AML-193 (cell line): Measurements from ENCODE around the gene POLD1.
"Not testable (repeated sequence)": the region's sequence is repeated elsewhere in the genome, so short reads cannot be mapped to it uniquely, and the experiment has no call there.

Experiments
- DNase-seq, 2 experiments: peaks; one replicate each; lab custom pipeline; 2025; lab: John Stamatoyannopoulos, UW

POLD1 gene

DNA sequence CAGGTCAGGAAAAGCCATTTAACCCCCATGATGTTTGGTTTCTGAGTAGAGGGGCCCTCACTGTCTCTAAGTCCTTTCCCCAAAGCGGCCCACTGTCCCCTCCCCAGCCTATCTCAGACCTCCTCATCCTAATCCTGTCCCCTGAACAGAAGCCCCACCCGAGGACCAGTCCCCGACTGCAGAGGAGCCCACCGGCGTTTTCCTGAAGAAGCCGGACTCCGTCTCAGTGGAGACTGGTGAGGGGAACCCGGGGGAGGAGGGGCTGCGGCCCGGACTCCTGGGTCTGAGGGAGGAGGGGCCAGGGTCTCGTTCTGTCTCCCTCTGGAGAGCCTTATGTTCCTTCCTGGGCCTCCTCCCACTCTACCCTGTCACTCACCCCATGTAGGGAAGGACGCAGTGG is 51.5 kb downstream of the POLD1 start:
- no peak for DNase-seq

DNA sequence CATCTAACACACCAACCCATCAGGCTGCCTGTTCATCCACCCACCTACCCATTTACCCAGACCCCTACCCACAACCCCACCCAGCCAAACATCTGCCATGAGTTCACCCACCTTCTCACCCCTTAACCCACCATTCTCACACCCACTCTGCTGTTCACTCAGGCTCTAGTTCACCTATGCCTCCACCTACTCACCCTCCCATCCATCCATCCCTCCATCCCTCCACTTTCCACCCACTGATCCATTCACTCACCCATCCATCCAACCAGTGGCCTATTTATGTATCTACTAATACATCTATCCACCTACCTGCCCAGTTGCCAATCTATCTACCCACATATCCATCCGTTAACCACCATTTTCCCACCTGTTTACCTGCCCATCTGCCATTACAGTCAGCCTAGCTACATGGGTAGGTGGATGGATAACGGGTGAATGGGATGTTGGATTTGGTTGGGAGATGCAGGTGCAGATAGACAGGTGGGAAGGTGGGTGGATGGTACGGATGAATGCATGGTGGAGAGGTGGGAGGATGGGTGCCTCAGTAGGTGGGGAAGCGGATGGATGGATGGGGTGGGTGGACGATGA is 53.8 kb downstream of the POLD1 start:
- no peak for DNase-seq

DNA sequence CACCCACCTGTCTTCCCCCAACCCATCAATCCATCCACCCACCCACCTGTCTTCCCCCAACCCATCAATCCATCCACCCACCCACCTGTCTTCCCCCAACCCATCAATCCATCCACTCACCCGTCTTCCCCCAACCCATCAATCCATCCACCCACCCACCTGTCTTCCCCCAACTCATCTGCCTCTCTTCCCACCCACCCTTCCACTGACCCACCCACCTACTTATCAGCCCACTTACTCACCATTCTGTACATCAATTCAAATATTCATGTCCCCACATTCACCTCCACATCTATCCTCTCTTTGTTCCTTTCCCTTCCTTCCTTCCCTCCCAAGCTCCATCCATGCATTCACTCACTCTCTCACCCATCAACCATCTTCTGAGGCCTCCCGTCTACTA is 55.0 kb downstream of the POLD1 start:
- DNase-seq: not testable (repeated sequence)

DNA sequence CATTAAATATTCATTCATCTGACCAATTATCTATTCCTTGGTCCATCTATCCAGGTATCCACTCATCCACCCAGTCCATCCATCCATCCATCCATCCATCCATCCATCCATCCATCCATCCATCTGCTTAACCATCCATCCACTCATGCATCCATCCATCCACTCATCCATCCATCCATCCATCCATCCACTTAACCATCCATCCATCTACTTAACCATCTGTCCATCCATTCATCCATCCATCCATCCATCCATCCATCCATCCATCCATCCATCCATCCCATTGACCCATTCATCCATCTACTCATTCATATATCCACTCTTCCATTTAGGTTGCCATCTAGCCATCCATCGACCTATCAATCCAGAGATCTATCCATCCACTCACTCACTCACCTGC is 59.9 kb downstream of the POLD1 start:
- DNase-seq: no peak

DNA sequence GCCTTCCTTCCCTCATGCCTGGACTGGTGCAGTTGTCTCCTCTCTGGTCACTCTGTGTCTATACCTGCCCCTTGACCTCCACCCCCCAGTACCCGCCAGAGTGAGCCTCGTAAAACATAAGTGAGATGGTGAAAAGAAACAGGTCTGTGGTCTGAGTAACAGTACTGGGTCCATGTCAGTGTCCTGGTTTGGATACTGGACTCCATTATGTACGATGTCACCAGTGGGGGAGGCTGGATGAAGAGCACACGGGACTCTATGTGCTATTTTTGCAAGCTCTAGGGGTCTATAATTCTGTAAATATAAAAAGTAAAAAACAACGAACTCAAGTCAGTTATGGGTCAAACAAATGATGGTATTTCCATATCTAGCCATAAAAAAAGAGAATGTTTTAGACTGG is 62.9 kb downstream of the POLD1 start:
- no peak for DNase-seq

DNA sequence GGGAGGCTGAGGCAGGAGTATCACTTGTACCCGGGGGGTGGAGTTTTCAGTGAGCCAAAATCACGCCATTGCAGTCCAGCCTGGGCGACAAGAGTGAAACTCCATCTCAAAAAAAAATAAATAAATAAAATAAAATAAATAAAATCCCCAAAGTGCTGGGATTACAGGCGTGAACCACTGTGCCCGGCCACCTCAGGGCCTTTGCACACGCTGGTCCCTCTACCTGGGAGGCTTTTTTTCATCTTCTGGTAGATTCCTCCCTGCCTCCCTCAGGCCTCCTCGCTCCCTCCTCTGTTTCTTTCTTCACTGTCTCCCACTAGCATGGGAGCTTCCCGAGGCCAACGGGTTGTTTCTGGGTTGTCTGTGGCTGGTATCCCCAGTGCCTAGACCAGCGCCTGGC is 63.6 kb downstream of the POLD1 start:
- DNase-seq: no peak

DNA sequence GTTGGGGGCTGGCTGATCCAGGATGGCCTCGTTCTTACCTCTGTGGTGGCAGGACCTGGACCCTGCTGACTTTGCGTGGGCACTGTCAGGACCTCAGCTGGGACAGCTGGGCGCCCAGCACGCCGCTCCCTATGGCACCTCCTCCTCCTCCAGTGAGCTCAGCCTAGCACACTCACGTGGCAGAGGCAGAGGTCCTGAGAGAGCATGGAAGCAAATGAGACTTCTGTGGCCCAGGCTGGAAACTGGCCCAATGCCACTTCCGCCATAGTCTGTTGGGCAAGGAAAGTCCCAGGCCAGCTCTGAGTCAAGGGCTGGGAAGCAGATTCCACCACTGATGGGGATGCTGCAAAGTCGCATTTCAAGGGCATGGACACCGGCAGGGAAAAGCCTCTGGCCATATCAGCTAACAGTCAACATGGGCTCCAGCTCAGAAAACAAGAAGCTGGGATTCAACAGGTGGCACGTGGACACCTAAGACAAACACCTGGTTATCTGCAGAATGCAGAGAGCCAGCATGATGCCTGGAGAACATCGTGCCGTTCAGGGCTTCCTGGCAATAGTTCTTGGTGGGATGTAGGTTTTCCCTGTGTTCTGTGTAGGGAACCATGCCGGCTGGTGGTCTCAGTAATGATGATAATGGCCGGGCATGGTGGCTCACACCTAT is 65.2 kb downstream of the POLD1 start:
- DNase-seq: no peak

DNA sequence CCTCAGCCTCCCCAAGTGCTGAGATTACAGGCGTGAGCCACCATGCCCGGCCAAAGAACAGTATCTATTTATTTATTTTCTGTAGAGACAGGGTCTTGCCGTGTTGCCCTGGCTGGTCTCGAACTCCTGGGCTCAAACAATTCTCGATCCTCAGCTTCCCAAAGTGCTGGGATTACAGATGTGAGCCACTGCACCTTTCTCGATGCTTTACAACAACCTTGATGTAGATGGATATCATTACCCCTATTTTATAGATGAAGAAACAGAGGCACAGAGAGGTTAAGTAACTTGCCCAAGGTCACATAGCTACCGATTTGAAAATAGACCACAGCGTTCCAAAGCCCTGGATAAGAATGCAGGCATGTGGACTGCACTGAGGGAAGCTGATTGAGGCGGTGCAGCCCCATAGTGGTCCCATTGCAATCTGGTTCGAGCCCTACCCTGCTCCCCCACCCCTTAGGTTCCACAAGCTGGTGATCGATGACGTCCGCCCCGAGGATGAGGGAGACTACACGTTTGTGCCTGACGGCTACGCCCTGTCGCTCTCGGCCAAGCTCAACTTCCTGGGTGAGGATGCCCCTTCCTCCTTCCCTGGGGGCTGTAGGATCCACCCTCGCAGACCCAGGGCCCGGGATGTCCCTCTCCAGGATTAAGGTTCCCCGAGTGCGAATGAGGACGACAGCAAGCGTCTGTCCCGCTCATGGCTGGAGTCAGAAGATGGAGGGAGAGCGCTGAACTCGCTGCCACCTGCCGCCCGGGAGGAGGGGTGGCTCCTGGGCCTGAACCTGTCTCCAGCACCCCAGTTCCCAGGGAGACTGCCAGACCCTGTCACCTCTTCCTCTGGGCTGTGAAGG is 66.4 kb downstream of the POLD1 start:
- DNase-seq: no peak

DNA sequence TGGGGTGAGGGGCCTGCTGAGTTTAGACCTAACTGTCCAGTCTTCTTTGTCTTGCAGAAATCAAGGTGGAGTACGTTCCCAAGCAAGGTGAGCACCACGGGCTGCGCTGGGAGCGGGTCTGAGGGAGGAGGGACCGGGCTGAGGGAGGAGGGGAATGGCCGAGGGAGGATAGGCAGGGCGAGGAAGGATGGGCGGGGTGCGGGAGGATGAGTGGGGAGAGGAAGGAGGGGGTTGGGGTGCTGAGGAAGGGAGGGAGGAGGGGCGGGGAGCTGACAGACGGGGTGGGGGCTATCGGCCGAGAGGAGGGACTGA is 67.0 kb downstream of the POLD1 start:
- DNase-seq: no peak

DNA sequence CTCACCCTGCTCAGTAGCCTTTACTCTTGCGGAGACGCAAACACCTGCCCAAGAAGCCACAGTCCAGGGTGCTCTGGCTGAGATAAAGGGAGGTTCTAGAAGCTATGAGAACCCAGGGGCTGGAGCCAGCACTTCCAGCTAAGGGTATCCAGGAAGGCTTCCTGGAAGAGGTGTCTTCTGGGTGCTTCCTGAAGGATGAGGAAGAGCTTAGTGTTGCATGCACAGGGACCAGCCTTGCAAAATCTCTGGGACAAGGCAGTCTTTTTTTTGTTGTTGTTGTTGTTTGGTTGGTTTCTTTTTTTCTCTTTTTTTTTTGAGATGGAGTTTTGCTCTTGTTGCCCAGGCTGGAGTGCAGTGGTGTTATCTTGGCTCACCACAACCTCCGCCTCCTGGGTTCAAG is 69.1 kb downstream of the POLD1 start:
- DNase-seq: no peak

DNA sequence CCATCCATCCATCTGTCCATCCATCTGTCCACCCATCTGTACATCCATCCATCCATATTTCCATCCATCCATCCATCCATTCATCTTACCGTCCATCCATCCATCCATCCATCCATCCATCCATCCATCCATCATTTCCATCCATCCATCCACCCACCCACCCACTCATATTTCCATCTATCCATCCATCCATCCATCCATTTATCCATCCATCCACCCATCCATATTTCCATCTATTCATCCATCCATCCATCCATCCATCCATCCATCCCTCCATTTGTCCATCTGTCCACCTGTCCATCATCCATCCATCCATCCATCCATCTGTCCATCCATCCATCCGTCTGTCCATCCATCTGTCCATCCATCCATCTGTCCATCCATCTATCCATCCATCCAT is 71.8 kb downstream of the POLD1 start:
- no peak for DNase-seq

DNA sequence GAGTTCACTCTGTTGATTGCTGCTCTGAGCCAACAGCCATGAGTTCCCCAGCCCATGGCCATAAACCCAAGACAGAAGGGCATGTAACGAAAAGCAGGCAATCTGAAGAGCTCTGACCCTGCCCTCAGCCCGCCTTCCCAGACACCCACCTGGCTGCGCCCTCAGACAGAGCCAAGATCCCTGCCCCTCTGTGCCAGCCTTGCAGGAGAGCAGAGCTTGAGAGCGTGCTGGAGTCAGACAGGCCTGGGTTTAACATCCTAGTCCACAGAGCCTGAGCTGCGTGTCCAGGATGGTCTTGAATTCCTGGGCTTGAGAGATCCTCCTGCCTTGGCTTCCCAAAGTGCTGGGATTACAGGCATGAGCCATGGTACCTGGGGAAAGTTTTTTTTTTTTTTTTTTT is 73.2 kb downstream of the POLD1 start:
- DNase-seq: no peak

DNA sequence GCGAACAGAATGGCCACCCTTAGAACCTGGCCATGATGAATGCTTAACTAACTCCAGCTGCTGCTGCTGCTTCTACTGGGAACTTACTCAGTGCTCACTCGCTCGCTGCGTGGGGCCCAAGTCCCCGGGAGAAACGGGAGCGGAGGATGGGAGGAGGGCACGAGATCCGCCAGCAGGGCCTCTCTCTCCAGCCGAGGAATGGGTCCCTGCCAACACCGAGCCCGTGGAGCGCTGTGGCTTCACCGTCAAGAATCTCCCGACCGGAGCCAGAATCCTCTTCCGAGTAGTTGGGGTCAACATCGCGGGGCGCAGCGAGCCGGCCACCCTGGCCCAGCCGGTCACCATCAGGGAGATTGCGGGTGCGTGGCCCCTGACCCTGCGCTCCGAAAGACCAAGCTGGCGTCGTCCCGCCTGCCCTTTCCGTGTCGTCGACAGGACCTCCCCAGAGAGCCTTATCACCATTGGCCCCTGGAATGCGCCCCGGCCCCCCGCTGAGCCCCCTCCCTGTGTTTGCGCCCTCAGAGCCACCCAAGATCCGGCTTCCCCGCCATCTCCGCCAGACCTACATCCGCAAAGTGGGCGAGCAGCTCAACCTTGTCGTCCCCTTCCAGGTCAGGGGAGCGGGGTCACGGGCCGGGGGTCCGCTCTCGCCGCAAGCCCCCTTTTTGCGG is 74.4 kb downstream of the POLD1 start:
- DNase-seq: no peak

DNA sequence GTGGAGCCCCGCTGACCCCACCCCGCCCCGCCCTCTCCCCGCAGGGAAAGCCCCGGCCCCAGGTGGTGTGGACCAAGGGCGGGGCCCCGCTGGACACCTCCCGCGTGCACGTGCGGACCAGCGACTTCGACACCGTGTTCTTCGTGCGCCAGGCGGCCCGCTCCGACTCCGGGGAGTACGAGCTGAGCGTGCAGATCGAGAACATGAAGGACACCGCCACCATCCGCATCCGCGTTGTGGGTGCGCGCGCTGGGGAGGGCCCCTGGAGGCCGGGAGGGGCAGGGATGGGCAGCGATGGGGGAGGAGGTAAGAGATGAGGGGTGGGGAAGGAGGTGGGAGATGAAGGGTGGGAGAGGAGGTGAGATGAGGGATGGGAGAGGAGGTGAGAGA is 74.9 kb downstream of the POLD1 start:
- no peak for DNase-seq

DNA sequence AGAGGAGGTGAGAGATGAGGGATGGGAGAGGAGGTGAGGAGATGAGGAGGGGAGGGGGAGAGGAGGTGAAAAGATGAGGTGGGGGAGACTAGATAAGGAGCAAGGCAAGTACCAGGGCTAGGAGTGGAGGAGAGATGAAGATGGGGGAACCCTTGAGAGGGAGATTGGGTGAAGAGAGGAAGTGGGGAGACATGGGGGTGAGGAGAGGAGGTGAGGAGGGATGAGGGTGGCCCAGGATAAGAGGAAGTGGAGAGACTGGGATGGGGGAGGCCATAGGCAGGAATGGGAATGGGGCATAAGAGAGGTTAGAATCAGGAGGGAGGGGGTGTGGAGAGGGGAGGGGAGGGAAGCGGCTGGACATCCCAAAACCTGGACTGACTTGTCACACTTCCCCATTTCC is 75.5 kb downstream of the POLD1 start:
- DNase-seq: no peak

DNA sequence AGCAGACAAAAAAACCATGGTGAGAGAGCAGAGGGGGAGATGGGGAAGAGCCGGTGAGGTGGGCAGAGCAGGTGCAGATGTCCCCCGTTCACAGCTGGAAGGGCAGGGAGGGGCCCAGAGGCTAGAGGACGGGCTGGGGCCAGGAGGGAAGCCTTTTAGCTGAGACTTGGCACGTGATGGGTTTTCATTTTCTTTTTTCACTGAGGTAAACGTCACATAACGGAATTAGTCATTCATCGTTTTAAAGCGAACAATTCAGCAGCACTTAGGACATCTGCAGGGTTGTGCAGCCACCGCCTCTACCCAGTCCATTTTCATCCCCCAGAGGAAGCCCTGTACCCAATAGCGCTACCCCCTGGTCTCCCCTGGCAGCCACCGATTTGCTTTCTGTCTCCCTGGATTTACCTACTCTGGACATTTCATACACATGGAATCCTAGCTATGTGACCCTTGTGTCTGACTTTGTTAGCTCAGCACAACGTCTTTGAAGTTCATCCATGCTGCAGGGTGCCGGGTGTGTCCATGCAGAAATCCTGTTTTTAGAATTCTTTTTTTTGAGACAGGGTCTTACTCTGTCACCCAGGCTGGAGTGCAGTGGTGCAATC is 76.1 kb downstream of the POLD1 start:
- no peak for DNase-seq

DNA sequence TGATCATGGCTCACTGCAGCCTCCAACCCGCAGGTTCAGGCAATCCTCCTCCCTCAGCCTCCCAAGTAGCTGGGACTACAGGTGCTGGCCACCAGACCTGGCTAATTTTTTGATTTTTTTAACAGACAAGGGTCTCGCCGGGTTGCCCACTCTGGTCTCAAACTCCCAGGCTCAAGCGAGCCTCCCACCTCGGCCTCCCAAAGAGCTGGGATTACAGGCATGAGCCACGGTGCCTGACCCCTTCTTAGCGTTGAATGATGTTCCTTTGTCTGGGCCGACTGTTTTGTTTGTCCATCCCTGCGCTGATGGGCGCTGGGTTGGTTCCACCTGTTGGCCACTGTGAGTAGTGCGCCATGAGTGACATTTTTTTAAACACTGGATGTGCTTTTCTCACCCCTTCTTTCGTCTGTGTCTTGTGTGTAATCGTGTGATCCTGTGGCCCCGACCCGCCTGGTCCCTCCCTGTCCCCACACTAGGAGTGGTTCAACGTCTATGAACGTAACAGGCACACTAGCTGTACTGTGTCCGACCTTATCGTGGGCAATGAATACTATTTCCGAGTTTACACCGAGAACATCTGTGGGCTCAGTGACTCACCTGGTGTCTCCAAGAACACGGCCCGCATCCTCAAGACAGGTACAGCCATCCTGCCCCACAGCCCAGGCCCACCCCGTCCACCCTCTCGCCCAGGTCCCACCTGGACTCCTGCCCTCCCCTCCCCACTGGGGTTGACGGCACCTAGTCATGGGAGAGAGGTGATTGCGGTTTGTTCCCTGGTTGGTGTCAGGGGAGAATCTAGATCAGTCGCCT is 77.1 kb downstream of the POLD1 start:
- peak; percentile 55 to 59 for DNase-seq

DNA sequence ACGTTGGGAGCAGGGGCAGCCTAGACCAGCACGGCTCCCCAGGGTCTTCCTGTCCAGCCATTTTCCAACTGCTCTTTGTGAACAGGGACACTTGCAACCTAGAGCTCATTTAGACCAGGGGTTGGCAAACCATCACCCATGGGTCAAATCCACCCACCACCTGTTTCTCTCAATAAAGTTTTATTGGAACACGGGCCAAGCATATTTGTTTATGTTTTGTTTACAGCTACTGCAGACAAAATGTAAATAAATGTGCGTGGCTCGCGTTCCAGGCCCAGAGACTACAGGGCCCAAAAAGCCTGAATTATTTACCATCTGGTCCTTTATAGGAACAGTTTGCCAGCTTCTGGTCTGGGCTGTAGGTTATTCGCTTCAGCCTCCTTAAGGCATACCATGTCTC is 78.8 kb downstream of the POLD1 start:
- DNase-seq: no peak

DNA sequence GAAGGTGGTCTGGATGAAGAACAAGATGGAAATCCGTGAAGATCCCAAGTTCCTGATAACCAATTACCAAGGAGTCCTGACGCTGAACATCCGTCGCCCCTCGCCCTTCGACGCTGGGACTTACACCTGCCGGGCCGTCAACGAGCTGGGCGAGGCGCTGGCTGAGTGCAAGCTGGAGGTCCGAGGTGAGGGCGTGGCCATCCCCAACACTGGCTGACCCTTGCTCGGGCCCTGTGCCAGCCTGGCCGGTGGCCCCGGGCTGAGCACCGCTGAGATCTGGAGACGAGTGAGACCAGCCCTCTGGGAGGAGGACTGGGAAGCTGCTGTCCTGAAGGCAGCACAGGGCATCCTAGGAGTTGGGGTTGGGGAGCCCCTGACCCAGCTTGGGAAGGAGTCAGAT is 80.2 kb downstream of the POLD1 start:
- DNase-seq: no peak

DNA sequence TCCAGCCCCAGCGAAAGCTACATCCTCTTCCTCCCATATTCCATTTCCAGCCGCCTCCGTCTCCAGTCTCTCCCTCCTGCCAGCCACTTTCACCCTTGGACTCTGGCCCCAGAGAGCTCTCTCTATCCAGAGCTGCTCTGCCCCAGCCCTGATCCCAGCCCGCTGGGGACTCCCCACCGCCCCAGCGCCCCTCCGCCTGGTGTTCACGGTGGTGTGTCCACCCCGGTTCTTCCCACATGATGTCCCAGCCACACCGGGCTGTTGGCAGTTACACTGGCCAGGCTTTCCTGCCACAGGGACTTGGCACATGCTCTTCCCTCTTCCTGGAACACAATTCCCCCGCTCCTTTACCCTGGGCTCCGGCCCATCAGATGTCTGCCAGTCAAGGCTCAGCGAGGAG is 80.9 kb downstream of the POLD1 start:
- no peak for DNase-seq

DNA sequence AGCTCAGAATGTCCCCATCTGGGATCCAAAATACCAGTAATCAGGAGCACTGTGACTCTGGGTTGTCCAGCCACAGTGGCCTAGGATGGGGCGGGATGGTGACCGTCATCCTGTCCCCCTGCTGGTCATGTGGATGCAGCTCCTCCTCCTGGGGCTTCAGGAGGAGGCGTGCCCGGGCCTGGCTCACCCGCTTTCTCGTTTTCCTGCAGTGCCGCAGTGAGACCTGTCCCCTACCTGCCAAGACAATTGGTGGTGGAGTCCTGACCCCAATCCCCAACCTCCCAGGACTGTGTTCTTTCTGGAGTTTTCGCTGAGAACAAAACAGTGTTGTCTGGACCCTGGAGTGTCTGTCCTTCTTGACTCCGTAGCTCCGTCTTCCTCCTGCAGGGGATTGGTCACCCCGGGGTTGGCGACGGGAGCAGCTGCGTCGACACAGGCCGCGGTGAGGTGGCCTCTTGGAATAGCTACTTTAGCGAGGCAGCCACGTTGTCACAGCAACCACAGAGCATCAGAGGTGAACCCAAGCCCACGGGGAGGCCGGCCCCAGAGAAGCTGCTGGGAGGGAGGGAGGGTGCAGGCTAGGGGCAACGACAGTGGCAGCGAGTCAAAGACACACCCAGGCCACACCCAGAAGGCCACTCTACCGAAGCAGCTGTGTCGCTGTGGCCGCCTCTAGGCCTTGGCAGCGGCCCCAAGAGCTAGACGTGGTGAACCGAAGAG is 82.0 kb downstream of the POLD1 start:
- DNase-seq: no peak
